Suprapubic skin (tissue), 3 donors: ENCODE results near the gene CCDC110.

Source experiments
- CTCF ChIP-seq, 2 donors: fragments of 200-600 bp in 1 of 2; fragments of 450-650 bp in 1 of 2; sonication (generic) in 1 of 2; IDR thresholded peaks; one replicate each; pipeline ENCODE4 v1.5.1; 2016 to 2019; ENCODE audit warnings: antibody characterized with exemption in 2 of 2, mild to moderate bottlenecking in 1 of 2, moderate library complexity in 1 of 2
- POLR2A ChIP-seq, 2 donors: fragments of 450-650 bp; IDR thresholded peaks; one replicate each; pipeline ENCODE4 v1.6.1; 2017; ENCODE audit warnings: antibody characterized with exemption in 2 of 2, mild to moderate bottlenecking in 2 of 2, moderate library complexity in 2 of 2

- no peak for TF ChIP-seq CTCF (IDR thresholded peaks at IDR 0.05)
- no peak for TF ChIP-seq POLR2A (IDR thresholded peaks at IDR 0.05)
Observed at GRCh38 chr4:185463541-185463940, 8.0 kb downstream of the CCDC110 start.
